A549 (cell line): ENCODE measurements around the gene PRR7. TPM values are rescaled to one million over a fixed set of nuclear protein-coding genes. Genes with fewer than 3 reads are reported as not detected.

ENCODE experiments used
- ATAC-seq, 2 experiments: fragments of 200-7000 bp in 1 of 2; fragments of >200 bp in 1 of 2; cut with Nextera tagmentation in 1 of 2; cut with Tn5 transposase in 1 of 2; 3 replicates each; pipeline versions ENCODE4 v1.8.0 to v1.9.1; 2018 to 2020; ENCODE audit warnings: mild to moderate bottlenecking in 1 of 2, moderate library complexity in 1 of 2
- CTCF ChIA-PET: fragments of 300-600 bp; sonication (Branson Sonifier 250); formaldehyde crosslinking; extraction: SDS; loops from one replicate; lab custom pipeline; 2021; ENCODE audit warnings: antibody characterized with exemption, inconsistent platforms; lab: Yijun Ruan, JAX
- POLR2A ChIA-PET: fragments of 350-600 bp; formaldehyde crosslinking; extraction: SDS; loops from one replicate; lab custom pipeline; 2021; ENCODE audit warnings: antibody characterized with exemption, inconsistent platforms; lab: Yijun Ruan, JAX
- DNase-seq, 2 experiments: peaks; one replicate each; pipeline versions ENCODE4 v3.0.0 to v3.0.0-alpha.2; 2011 to 2016; ENCODE audit warnings: low read depth in 1 of 2, low spot score in 1 of 2
- FAIRE-seq: peaks from 2 replicates; lab custom pipeline; 2011; peaks lifted over from hg19 to GRCh38; lab: Jason Lieb, UNC
- H3K27ac ChIP-seq, 2 experiments: fragments of >200 bp; sonication (Bioruptor Twin); formaldehyde crosslinking; 3 replicates each; pipeline ENCODE4 v1.5.1; 2016 to 2017
- H3K4me1 ChIP-seq: fragments of >200 bp; sonication (Bioruptor Twin); formaldehyde crosslinking; 3 replicates; pipeline ENCODE4 v1.6.1; 2016
- H3K4me2 ChIP-seq: fragments of >200 bp; sonication (Bioruptor Twin); formaldehyde crosslinking; 3 replicates; pipeline ENCODE4 v1.6.1; 2016
- H3K4me3 ChIP-seq: fragments of >200 bp; sonication (Bioruptor Twin); formaldehyde crosslinking; 3 replicates; pipeline ENCODE4 v1.5.1; 2016
- H3K9me3 ChIP-seq: fragments of >200 bp; sonication (Bioruptor Twin); formaldehyde crosslinking; 3 replicates; pipeline ENCODE4 v1.6.1; 2016
- CBX8 ChIP-seq: fragments of 200-600 bp; sonication (generic); IDR thresholded peaks from 2 replicates; pipeline ENCODE4 v1.6.1; 2016
- CEBPB ChIP-seq, 2 experiments: fragments of >200 bp in 1 of 2; sonication (Bioruptor Twin) in 1 of 2; formaldehyde crosslinking in 1 of 2; IDR thresholded peaks; 2 replicates each; pipeline ENCODE4 v1.6.1; 2012 to 2016
- CHD2 ChIP-seq: fragments of 150-350 bp; IDR thresholded peaks from 2 replicates; pipeline ENCODE4 v1.6.1; 2014; ENCODE audit warnings: low read length; ENCODE audit not compliant: partially characterized antibody
- CHD4 ChIP-seq: fragments of 200-600 bp; sonication (generic); IDR thresholded peaks from 2 replicates; pipeline ENCODE4 v1.6.1; 2016; ENCODE audit warnings: antibody characterized with exemption, mild to moderate bottlenecking, borderline replicate concordance
- ELK1 ChIP-seq: fragments of 150-350 bp; IDR thresholded peaks from 2 replicates; pipeline ENCODE4 v1.6.1; 2014; ENCODE audit warnings: low read depth, mild to moderate bottlenecking, low read length
- EP300 ChIP-seq, 2 experiments: fragments of >200 bp; sonication (Bioruptor Twin); formaldehyde crosslinking; IDR thresholded peaks; 2 replicates in 1 of 2; 3 replicates in 1 of 2; pipeline ENCODE4 v1.6.1; 2016 to 2017
- ESRRA ChIP-seq: fragments of 150-350 bp; IDR thresholded peaks from 2 replicates; pipeline ENCODE4 v1.6.1; 2014; ENCODE audit warnings: mild to moderate bottlenecking, low read length, borderline replicate concordance
- FOXS1 ChIP-seq: fragments of 250-450 bp; sonication (Bioruptor Pico); IDR thresholded peaks from 2 replicates; pipeline ENCODE4 v1.5.0; 2020; ENCODE audit warnings: mild to moderate bottlenecking, moderate library complexity
- GATA3 ChIP-seq: IDR thresholded peaks from 2 replicates; pipeline ENCODE4 v1.6.1; 2012; ENCODE audit warnings: borderline replicate concordance
- HDAC2 ChIP-seq: fragments of 200-600 bp; sonication (generic); IDR thresholded peaks from 2 replicates; pipeline ENCODE4 v1.6.1; 2016
- HEYL ChIP-seq: fragments of 250-450 bp; sonication (Bioruptor Pico); IDR thresholded peaks from 2 replicates; pipeline ENCODE4 v1.8.0; 2021; ENCODE audit warnings: mild to moderate bottlenecking, moderate library complexity
- HOXA7 ChIP-seq: fragments of 250-450 bp; sonication (Bioruptor Pico); IDR thresholded peaks from 2 replicates; pipeline ENCODE4 v1.5.0; 2020; ENCODE audit warnings: mild to moderate bottlenecking, moderate library complexity
- HOXB13 ChIP-seq: fragments of 250-450 bp; sonication (Bioruptor Pico); IDR thresholded peaks from 2 replicates; pipeline ENCODE4 v1.5.0; 2020; ENCODE audit warnings: low read depth, mild to moderate bottlenecking, moderate library complexity
- JUN ChIP-seq, 2 experiments: fragments of >200 bp; sonication (Bioruptor Twin); formaldehyde crosslinking; IDR thresholded peaks; 2 replicates in 1 of 2; 3 replicates in 1 of 2; pipeline ENCODE4 v1.6.1; 2016 to 2017
- KDM5A ChIP-seq: fragments of 200-600 bp; sonication (generic); IDR thresholded peaks from 2 replicates; pipeline ENCODE4 v1.6.1; 2016; ENCODE audit warnings: antibody characterized with exemption, mild to moderate bottlenecking
- MAFK ChIP-seq: fragments of 450-650 bp; IDR thresholded peaks from 2 replicates; pipeline ENCODE4 v1.6.1; 2014; ENCODE audit not compliant: partially characterized antibody
- MAZ ChIP-seq: fragments of 150-350 bp; IDR thresholded peaks from 2 replicates; pipeline ENCODE4 v1.6.1; 2014; ENCODE audit warnings: antibody characterized with exemption, low read depth, low read length, borderline replicate concordance
- NPAS2 ChIP-seq: fragments of 250-450 bp; sonication (Bioruptor Pico); IDR thresholded peaks from 2 replicates; pipeline ENCODE4 v1.8.0; 2022; ENCODE audit warnings: mild to moderate bottlenecking, moderate library complexity, borderline replicate concordance
- PBX3 ChIP-seq: IDR thresholded peaks from 2 replicates; pipeline ENCODE4 v1.6.1; 2012
- POLR2A ChIP-seq: IDR thresholded peaks from 2 replicates; pipeline ENCODE4 v1.6.1; 2012; ENCODE audit warnings: mild to moderate bottlenecking, low read length
- POLR2AphosphoS2 ChIP-seq: conservative IDR thresholded peaks from 2 replicates; pipeline ENCODE4 v1.6.1; 2012; ENCODE audit warnings: low read length, improper control_type of control experiment, inconsistent platforms
- RAD21 ChIP-seq, 2 experiments: fragments of >200 bp in 1 of 2; sonication (Bioruptor Twin) in 1 of 2; formaldehyde crosslinking in 1 of 2; IDR thresholded peaks in 1 of 2; conservative IDR thresholded peaks in 1 of 2; 2 replicates in 1 of 2; 3 replicates in 1 of 2; pipeline ENCODE4 v1.6.1; 2012 to 2018; ENCODE audit warnings: inconsistent platforms in 1 of 2
- RFX5 ChIP-seq: fragments of 450-650 bp; IDR thresholded peaks from 2 replicates; pipeline ENCODE4 v1.7.1; 2014; ENCODE audit warnings: antibody characterized with exemption, mild to moderate bottlenecking, moderate library complexity
- SMC3 ChIP-seq: fragments of >200 bp; sonication (Bioruptor Twin); formaldehyde crosslinking; IDR thresholded peaks from 3 replicates; pipeline ENCODE4 v1.6.1; 2018; ENCODE audit warnings: inconsistent platforms
- TFCP2L1 ChIP-seq: fragments of 250-450 bp; sonication (Bioruptor Pico); IDR thresholded peaks from 2 replicates; pipeline ENCODE4 v1.5.0; 2021; ENCODE audit warnings: mild to moderate bottlenecking
- TP53 ChIP-seq: fragments of 250-450 bp; sonication (Bioruptor Pico); IDR thresholded peaks from 2 replicates; pipeline ENCODE4 v1.5.0; 2021; ENCODE audit warnings: mild to moderate bottlenecking, moderate library complexity
- ZSCAN20 ChIP-seq: fragments of 250-450 bp; sonication (Bioruptor Pico); IDR thresholded peaks from 2 replicates; pipeline ENCODE4 v1.8.0; 2022; ENCODE audit warnings: mild to moderate bottlenecking, moderate library complexity
- WGBS: methylation state at CpG from one replicate; pipeline ENCODE4 v1.1.6; 2017; ENCODE audit errors: missing lambda C conversion rate; 5-methylcytosine and 5-hydroxymethylcytosine counted together
- polyA plus RNA-seq, 4 experiments: library from polyadenylated mRNA; depleted of rRNA in 3 of 4; stranded (reverse); fragments of >200 nt; fragmentation: RNase III in 1 of 4; extraction: RNeasy Plus Mini Kit Qiagen cat#74134 plus additional on column Dnase treatment in 1 of 4; gene quantifications; 2 replicates in 3 of 4; 3 replicates in 1 of 4; pipeline ENCODE4 v1.2.3, GENCODE V29; 2011 to 2017
- TF ChIP-seq, protein P1 (sequence below): fragments of >200 bp; sonication (Bioruptor Twin); formaldehyde crosslinking; IDR thresholded peaks from 3 replicates; pipeline ENCODE4 v1.5.1; 2016
- TF ChIP-seq, protein P2 (sequence below): fragments of 200-600 bp; sonication (generic); IDR thresholded peaks from 2 replicates; pipeline ENCODE4 v1.6.1; 2016; ENCODE audit warnings: antibody characterized with exemption, mild to moderate bottlenecking, moderate library complexity

Gene PRR7
- polyA plus RNA-seq, 2 of the 4 experiments (the other 2 are of a cell fraction): 2.2 to 11.0 TPM

DNA sequence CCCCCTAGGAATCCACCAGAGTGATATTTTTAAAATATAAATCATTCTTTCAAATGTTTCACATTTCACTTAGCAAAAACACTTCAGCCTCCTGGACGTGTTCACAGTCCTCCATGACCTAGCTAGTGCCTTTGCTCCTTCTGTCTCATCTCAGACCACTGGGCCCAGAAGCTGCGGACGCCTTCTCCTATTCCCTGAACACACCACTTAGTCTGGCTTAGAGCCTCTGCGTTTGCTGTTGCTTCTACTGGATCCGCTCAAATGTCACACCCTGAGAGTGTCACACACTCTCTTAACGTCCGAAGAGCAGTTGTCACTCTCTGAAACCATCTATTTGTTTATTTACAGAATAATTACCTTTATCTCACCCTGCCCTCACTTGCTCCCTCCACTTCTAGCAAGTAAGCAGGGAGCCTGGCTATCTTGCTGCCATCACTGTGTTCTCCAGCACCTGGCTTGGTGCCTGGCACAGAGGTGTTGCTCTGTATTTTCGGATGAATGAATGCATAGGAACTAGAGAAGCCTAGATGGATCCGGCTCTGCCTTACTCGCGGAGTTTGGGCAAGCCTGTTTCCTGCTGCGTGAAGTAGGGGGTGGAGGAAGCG, 21.3 kb upstream of the PRR7 start:
- ATAC-seq: no peak
- H3K9me3 ChIP-seq: no peaks in the 10 kb centered on the region
- peak overlapping the region; percentile 44 for H3K4me3 ChIP-seq
- peak overlapping the region; percentile 80 for H3K4me2 ChIP-seq
- CTCF ChIA-PET: interaction anchor here (1.0 to 36.0 kb wide), 4 partner anchors 17 to 35 kb away, joined by 3 to 871 read pairs (median 78); partner anchors contain the start of gene PRR7
- POLR2A ChIA-PET: interaction anchor here (0.6 to 3.0 kb wide), 5 partner anchors 10 to 22 kb away, joined by 3 to 41 read pairs (median 13); partner anchors contain the start of gene PRR7
- peak overlapping the region; percentile 82 to 87 for H3K27ac ChIP-seq
- peaks cover 17% of the 10 kb centered on the region for H3K4me1 ChIP-seq
- DNase-seq: no peak
- TF ChIP-seq POLR2A: no peak
- TF ChIP-seq RFX5: no peak
- no peak for TF ChIP-seq POLR2AphosphoS2
- no peak for TF ChIP-seq MAFK
- TF ChIP-seq CHD4: peak; percentile 93; the same call in 1 of the 2 replicates
- no peak for TF ChIP-seq ZSCAN20 (CRISPR knock-in tag)
- 65% methylated on average over 13 of the region's 13 CpGs for WGBS
- FAIRE-seq: no peak

DNA sequence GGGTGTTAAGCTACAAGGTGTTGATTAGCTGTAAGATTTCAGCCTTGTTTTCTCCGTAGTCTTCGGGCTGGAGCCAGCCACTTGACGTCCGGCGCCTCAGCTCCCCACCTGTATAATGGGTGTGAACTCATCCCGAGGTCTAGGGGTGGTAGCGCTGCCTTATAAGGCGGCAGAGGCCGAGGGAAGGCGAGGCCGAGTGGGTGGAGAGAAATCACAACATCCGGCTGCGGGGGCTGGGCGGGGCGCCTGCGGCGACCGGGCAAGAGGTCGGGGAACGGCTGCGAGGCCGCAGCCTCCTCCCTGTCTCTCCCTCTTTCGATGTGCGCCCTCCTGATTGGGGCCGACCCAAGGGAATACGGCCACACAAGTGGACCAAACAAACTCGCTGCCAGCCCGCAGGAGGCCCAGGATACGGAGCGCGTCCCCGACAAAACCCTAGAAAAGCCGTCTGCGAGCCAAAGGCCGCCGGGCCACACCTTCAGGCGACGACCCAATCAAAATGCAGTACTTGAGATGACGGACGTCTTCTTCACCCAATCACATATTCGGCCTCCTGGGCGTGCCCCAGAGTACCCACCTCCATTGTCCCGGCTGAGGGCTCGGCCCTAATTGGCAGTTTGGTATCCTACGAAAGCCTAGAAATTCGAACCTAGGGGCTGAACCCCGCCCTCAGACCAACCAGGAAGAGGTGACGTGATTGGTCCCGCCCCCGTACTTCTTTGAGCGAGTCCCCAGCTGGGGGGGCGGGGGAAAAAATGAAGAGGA, 20.6 kb upstream of the PRR7 start:
- FAIRE-seq (peak; percentile 61), ATAC-seq (peak; percentile 82 to 95), DNase-seq (peak; percentile 99 to 100)
- Histone ChIP-seq H3K4me3 (peak overlapping the region; percentile 44), H3K4me1 (peaks cover 17% of the 10 kb centered on the region), H3K9me3 (no peaks in the 10 kb centered on the region), H3K4me2 (peak overlapping the region; percentile 80), H3K27ac (peak overlapping the region; percentile 82 to 87)
- ChIA-PET POLR2A (interaction anchor here (0.6 to 3.0 kb wide), 20 partner anchors 11 to 312 kb away, joined by 3 to 41 read pairs (median 5); partner anchors contain the start of gene PRR7), CTCF (interaction anchor here (0.6 to 36.0 kb wide), 6 partner anchors 22 to 75 kb away, joined by 3 to 871 read pairs (median 4); partner anchors contain the start of gene PRR7)
- WGBS: under 1% methylated on average over 37 of the region's 52 CpGs
- TF ChIP-seq HOXA7 (no peak; the same call in 1 of the 2 replicates), EP300 (IDR thresholded peaks at IDR 0.05) (no peak), TP53 (CRISPR knock-in tag) (no peak), FOXS1 (CRISPR knock-in tag) (no peak), HEYL (CRISPR knock-in tag) (no peak), CHD2 (peak; percentile 10), NPAS2 (CRISPR knock-in tag) (no peak), SMC3 (no peak), ESRRA (no peak), MAZ (0 out of 2 replicates have a peak, but pooled peaks have one; percentile 21), HDAC2 (peak; percentile 80; the same call in 1 of the 2 replicates), MAFK (no peak), JUN (IDR thresholded peaks at IDR 0.05) (peak; percentile 63 to 84; a peak in 3 of 5 replicates), CBX8 (no peak), TFCP2L1 (CRISPR knock-in tag) (peak; percentile 70; the same call in 1 of the 2 replicates), ELK1 (no peak), HOXB13 (CRISPR knock-in tag) (no peak), KDM5A (no peak), ZSCAN20 (CRISPR knock-in tag) (no peak), GATA3 (no peak), RAD21 (conservative IDR thresholded peaks at IDR 0.05 in 1 of 2, IDR thresholded peaks at IDR 0.05 in 1 of 2) (no peak), CEBPB (IDR thresholded peaks at IDR 0.05) (no peak), PBX3 (peak; percentile 95)
- TF ChIP-seq, protein P1, sequence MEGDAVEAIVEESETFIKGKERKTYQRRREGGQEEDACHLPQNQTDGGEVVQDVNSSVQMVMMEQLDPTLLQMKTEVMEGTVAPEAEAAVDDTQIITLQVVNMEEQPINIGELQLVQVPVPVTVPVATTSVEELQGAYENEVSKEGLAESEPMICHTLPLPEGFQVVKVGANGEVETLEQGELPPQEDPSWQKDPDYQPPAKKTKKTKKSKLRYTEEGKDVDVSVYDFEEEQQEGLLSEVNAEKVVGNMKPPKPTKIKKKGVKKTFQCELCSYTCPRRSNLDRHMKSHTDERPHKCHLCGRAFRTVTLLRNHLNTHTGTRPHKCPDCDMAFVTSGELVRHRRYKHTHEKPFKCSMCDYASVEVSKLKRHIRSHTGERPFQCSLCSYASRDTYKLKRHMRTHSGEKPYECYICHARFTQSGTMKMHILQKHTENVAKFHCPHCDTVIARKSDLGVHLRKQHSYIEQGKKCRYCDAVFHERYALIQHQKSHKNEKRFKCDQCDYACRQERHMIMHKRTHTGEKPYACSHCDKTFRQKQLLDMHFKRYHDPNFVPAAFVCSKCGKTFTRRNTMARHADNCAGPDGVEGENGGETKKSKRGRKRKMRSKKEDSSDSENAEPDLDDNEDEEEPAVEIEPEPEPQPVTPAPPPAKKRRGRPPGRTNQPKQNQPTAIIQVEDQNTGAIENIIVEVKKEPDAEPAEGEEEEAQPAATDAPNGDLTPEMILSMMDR: no peak
- TF ChIP-seq, protein P2, sequence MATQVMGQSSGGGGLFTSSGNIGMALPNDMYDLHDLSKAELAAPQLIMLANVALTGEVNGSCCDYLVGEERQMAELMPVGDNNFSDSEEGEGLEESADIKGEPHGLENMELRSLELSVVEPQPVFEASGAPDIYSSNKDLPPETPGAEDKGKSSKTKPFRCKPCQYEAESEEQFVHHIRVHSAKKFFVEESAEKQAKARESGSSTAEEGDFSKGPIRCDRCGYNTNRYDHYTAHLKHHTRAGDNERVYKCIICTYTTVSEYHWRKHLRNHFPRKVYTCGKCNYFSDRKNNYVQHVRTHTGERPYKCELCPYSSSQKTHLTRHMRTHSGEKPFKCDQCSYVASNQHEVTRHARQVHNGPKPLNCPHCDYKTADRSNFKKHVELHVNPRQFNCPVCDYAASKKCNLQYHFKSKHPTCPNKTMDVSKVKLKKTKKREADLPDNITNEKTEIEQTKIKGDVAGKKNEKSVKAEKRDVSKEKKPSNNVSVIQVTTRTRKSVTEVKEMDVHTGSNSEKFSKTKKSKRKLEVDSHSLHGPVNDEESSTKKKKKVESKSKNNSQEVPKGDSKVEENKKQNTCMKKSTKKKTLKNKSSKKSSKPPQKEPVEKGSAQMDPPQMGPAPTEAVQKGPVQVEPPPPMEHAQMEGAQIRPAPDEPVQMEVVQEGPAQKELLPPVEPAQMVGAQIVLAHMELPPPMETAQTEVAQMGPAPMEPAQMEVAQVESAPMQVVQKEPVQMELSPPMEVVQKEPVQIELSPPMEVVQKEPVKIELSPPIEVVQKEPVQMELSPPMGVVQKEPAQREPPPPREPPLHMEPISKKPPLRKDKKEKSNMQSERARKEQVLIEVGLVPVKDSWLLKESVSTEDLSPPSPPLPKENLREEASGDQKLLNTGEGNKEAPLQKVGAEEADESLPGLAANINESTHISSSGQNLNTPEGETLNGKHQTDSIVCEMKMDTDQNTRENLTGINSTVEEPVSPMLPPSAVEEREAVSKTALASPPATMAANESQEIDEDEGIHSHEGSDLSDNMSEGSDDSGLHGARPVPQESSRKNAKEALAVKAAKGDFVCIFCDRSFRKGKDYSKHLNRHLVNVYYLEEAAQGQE: no peak
